HepG2 (cell line): ENCODE measurements around the gene HNRNPR.

Experiments
- CBX5 ChIP-seq: sonication (generic); formaldehyde crosslinking; IDR thresholded peaks from 2 replicates; pipeline ENCODE4 v1.4.0; 2020; ENCODE audit warnings: missing genetic modification reagents, borderline replicate concordance
- TF ChIP-seq, protein P1 (sequence below): sonication (generic); formaldehyde crosslinking; IDR thresholded peaks from 2 replicates; pipeline ENCODE4 v1.4.0; 2020; ENCODE audit warnings: missing genetic modification reagents
- TF ChIP-seq, protein P2 (sequence below): sonication (generic); formaldehyde crosslinking; IDR thresholded peaks from 2 replicates; pipeline ENCODE4 v1.8.0; 2022; ENCODE audit warnings: missing genetic modification reagents, mild to moderate bottlenecking, inconsistent platforms, borderline replicate concordance
- TF ChIP-seq, protein P3 (sequence below): IDR thresholded peaks from 2 replicates; pipeline ENCODE4 v1.6.1; 2016; ENCODE audit warnings: low read depth, borderline replicate concordance
- TF ChIP-seq, protein P4 (sequence below): sonication (generic); formaldehyde crosslinking; IDR thresholded peaks from 2 replicates; pipeline ENCODE4 v1.5.0; 2020; ENCODE audit warnings: mild to moderate bottlenecking, missing genetic modification reagents, moderate library complexity
- TF ChIP-seq, protein P5 (sequence below): sonication (generic); formaldehyde crosslinking; IDR thresholded peaks from 2 replicates; pipeline ENCODE4 v1.8.1; 2023; ENCODE audit warnings: missing genetic modification reagents, inconsistent platforms, borderline replicate concordance

DNA sequence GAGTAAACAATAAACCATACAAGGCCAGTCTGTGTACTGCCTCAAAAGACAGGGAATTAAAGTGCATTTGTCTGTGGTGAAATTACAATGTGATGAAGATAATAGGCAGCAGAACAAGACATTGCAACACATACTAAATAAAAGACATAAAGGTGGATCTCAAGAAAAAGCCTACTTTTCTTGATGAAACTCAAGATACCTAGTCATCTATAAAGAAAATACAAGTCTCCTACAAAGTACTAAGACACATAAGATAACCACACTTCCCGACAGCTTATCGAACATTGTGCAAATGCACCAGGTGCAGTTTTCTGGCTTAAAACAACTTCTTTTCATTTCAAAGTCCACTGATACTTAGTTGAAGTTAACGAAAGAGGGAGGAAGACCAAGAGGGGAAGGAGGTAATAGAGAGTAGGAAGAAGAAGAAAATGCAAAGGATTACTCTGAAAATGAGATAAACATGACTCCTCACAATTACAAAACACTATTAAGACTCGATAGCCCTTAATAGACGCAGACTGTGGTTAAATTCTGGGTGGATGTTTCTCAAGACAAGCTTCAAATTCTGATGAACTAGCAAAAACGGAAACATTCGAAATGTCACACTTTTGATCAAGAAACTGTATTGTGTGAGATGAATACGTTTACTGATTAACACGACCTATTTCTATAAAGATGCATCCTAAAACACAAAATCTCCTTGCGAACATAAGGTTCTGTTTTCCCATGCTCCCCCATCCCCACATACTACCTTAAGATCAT lies 2.0 kb downstream of the HNRNPR start:
- TF ChIP-seq, protein P1, sequence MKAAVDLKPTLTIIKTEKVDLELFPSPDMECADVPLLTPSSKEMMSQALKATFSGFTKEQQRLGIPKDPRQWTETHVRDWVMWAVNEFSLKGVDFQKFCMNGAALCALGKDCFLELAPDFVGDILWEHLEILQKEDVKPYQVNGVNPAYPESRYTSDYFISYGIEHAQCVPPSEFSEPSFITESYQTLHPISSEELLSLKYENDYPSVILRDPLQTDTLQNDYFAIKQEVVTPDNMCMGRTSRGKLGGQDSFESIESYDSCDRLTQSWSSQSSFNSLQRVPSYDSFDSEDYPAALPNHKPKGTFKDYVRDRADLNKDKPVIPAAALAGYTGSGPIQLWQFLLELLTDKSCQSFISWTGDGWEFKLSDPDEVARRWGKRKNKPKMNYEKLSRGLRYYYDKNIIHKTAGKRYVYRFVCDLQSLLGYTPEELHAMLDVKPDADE (CRISPR knock-in tag), result no peak
- TF ChIP-seq, protein P2, sequence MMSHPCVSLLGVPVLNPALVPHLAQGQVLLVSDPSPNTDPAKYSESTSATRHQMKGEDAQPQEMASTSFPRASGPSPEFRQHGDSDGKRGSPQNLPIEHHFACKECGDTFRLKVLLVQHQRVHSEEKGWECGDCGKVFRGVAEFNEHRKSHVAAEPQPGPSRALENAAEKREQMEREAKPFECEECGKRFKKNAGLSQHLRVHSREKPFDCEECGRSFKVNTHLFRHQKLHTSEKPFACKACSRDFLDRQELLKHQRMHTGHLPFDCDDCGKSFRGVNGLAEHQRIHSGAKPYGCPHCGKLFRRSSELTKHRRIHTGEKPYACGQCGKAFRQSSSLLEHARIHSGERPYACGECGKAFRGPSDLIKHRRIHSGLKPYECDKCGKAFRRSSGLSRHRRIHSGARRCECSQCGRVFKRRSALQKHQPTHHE, result no peak
- TF ChIP-seq, protein P3, sequence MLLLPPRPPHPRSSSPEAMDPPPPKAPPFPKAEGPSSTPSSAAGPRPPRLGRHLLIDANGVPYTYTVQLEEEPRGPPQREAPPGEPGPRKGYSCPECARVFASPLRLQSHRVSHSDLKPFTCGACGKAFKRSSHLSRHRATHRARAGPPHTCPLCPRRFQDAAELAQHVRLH (CRISPR knock-in tag), result no peak
- TF ChIP-seq, protein P4, sequence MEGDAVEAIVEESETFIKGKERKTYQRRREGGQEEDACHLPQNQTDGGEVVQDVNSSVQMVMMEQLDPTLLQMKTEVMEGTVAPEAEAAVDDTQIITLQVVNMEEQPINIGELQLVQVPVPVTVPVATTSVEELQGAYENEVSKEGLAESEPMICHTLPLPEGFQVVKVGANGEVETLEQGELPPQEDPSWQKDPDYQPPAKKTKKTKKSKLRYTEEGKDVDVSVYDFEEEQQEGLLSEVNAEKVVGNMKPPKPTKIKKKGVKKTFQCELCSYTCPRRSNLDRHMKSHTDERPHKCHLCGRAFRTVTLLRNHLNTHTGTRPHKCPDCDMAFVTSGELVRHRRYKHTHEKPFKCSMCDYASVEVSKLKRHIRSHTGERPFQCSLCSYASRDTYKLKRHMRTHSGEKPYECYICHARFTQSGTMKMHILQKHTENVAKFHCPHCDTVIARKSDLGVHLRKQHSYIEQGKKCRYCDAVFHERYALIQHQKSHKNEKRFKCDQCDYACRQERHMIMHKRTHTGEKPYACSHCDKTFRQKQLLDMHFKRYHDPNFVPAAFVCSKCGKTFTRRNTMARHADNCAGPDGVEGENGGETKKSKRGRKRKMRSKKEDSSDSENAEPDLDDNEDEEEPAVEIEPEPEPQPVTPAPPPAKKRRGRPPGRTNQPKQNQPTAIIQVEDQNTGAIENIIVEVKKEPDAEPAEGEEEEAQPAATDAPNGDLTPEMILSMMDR, result no peak
- no peak for TF ChIP-seq CBX5 (CRISPR knock-in tag)
- TF ChIP-seq, protein P5, sequence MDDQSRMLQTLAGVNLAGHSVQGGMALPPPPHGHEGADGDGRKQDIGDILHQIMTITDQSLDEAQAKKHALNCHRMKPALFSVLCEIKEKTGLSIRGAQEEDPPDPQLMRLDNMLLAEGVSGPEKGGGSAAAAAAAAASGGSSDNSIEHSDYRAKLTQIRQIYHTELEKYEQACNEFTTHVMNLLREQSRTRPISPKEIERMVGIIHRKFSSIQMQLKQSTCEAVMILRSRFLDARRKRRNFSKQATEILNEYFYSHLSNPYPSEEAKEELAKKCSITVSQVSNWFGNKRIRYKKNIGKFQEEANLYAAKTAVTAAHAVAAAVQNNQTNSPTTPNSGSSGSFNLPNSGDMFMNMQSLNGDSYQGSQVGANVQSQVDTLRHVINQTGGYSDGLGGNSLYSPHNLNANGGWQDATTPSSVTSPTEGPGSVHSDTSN (CRISPR knock-in tag), result no peak
